ENCODE data around the gene PIGL. TPM values are rescaled to one million over a fixed set of nuclear protein-coding genes. Genes with fewer than 3 reads are reported as not detected.
"Not testable (repeated sequence)": the region's sequence is repeated elsewhere in the genome, so short reads cannot be mapped to it uniquely, and the experiment has no call there.

Gene PIGL
- total RNA-seq, 3 donors from 2014 or later = 54.6 to 76.2 (median 68.8) TPM

DNA sequence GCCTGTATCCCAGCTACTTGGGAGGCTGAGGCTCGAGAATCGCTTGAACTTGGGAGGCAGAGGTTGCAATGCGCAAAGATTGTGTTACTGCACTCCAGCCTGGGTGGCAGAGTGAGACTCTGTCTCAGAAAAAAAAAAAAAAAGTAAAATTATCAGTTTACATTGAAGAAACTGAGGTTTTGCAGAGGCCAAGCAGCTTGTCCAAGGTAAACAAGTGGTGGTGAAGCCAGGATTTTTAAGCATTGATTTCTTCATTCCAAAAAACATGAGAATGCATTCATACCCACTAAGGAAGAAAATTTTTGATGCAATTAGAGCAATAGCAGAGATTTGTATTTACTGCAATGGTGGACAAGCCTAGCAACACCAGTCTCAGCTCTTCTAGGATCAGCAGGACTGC is 83.5 kb downstream of the PIGL start:
- Histone ChIP-seq H3K4me1 (no peaks in the 10 kb centered on the region), H3K27ac (no peak overlapping the region), H3K4me3 (no peak overlapping the region), H3K27me3 (no peaks in the 10 kb centered on the region), H3K36me3 (no peaks in the 10 kb centered on the region), H3K9me3 (no peaks in the 10 kb centered on the region)
- intact Hi-C loops (cut with DNase I; ENCODE audit: low total_unique reads) = no loop called here
- TF ChIP-seq POLR2AphosphoS5 (IDR thresholded peaks at IDR 0.05) = no peak
- TF ChIP-seq, protein P1, sequence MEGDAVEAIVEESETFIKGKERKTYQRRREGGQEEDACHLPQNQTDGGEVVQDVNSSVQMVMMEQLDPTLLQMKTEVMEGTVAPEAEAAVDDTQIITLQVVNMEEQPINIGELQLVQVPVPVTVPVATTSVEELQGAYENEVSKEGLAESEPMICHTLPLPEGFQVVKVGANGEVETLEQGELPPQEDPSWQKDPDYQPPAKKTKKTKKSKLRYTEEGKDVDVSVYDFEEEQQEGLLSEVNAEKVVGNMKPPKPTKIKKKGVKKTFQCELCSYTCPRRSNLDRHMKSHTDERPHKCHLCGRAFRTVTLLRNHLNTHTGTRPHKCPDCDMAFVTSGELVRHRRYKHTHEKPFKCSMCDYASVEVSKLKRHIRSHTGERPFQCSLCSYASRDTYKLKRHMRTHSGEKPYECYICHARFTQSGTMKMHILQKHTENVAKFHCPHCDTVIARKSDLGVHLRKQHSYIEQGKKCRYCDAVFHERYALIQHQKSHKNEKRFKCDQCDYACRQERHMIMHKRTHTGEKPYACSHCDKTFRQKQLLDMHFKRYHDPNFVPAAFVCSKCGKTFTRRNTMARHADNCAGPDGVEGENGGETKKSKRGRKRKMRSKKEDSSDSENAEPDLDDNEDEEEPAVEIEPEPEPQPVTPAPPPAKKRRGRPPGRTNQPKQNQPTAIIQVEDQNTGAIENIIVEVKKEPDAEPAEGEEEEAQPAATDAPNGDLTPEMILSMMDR (IDR thresholded peaks at IDR 0.05) = no peak
- TF ChIP-seq POLR2A (IDR thresholded peaks at IDR 0.05) = no peak
- DNase-seq (ENCODE audit: low spot score in 2 of 2) = no peak

DNA sequence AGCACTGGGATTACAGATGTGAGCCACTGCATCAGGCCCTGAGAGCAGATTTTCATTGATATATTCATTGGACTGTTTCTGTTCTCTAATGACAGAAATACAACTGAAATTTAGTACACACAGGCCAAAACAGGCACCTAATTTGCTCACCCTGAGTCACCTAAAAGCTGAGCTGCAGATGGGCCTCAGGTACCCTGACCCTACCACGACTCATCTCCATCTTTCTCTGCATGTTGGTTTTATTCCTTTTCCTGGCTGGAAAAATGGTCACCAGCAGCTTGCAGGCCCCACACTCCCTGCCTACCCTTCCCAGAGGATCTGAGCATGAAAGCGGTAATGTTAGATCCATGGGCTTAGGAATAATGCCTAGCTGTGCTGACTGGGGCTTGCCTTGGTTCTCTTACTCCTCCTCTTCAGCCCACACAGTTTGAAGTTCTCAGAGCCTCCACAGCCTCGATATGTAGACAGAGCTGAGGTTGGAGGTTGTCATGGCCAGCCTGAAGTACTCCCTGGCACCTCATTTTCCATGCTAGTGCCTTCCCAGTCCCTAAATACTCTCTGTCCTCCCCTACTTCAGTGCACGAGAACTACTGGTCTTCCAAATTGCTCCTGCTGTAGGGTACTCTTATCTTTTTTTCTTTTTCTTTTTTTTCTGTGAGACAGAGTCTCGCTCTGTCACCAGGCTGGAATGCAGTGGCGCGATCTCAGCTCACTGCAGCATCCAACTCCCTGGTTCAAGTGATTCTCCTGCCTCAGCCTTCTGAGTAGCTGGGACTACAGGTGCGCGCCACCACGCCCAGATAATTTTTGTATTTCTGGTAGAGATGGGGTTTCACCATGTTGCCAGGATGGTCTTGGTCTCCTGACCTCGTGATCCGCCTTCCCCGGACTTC is 85.2 kb downstream of the PIGL start:
- TF ChIP-seq, protein P1 (IDR thresholded peaks at IDR 0.05) = no peak
- no peak for TF ChIP-seq POLR2A (IDR thresholded peaks at IDR 0.05)
- no peak for TF ChIP-seq POLR2AphosphoS5 (IDR thresholded peaks at IDR 0.05)
- no peaks in the 10 kb centered on the region for H3K27me3 ChIP-seq
- no peak overlapping the region for H3K4me3 ChIP-seq
- intact Hi-C loops (cut with DNase I; ENCODE audit: low total_unique reads) = no loop called here
- H3K9me3 ChIP-seq = no peaks in the 10 kb centered on the region
- no peaks in the 10 kb centered on the region for H3K4me1 ChIP-seq
- H3K27ac ChIP-seq = no peak overlapping the region
- H3K36me3 ChIP-seq = no peaks in the 10 kb centered on the region
- DNase-seq (ENCODE audit: low spot score in 2 of 2) = no peak

DNA sequence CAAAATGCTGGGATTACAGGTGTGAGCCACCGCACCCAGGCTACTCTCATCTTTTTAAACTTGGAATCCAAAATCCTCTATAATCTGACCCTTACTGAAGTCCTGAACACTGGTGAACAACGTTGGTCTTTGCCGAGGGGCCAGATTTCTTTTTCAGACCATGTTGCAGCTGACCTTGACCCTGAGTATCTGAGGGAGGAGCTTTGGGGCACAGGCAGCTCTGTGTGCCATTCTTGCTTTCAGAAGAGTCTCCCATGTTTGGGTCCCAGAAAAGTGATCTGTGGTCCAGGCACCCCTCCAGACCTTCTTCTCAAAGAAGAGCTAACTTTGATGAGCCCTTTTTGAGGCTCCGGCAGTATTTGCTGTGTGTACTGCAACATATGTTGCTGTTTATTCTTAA is 85.8 kb downstream of the PIGL start:
- no peak overlapping the region for H3K27ac ChIP-seq
- no peaks in the 10 kb centered on the region for H3K36me3 ChIP-seq
- intact Hi-C loops (cut with DNase I; ENCODE audit: low total_unique reads) = no loop called here
- TF ChIP-seq POLR2AphosphoS5 (IDR thresholded peaks at IDR 0.05) (no peak), POLR2A (IDR thresholded peaks at IDR 0.05) (no peak)
- TF ChIP-seq, protein P1 (IDR thresholded peaks at IDR 0.05) = no peak
- H3K9me3 ChIP-seq = no peaks in the 10 kb centered on the region
- H3K4me3 ChIP-seq = no peak overlapping the region
- no peak for DNase-seq (ENCODE audit: low spot score in 2 of 2)
- H3K4me1 ChIP-seq = no peaks in the 10 kb centered on the region
- no peaks in the 10 kb centered on the region for H3K27me3 ChIP-seq

DNA sequence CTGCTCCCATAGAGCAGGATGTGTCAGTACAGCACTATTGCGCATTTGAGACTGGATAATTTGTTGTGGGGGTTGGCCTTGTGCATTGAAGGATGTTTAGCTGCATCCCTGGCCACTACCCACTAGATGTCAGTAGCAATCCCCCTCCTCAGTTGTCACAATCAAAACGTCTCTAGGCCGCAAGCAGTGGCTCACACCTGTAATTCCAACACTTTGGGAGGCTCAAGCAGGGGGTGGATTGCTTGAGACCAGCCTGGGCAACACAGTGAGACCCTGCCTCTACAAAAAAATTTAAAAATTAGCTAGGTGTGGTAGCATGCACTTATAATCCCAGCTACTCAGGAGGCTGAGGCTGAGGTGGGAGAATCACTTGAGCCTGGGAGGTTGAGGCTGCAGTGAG is 87.8 kb downstream of the PIGL start:
- Histone ChIP-seq H3K27ac (no peak overlapping the region), H3K27me3 (no peaks in the 10 kb centered on the region), H3K9me3 (no peaks in the 10 kb centered on the region), H3K4me1 (no peaks in the 10 kb centered on the region), H3K36me3 (no peaks in the 10 kb centered on the region), H3K4me3 (no peak overlapping the region)
- TF ChIP-seq POLR2A (IDR thresholded peaks at IDR 0.05) (no peak), POLR2AphosphoS5 (IDR thresholded peaks at IDR 0.05) (no peak)
- TF ChIP-seq, protein P1 (IDR thresholded peaks at IDR 0.05) = no peak
- DNase-seq (ENCODE audit: low spot score in 2 of 2) = no peak
- intact Hi-C loops (cut with DNase I; ENCODE audit: low total_unique reads) = no loop called here

DNA sequence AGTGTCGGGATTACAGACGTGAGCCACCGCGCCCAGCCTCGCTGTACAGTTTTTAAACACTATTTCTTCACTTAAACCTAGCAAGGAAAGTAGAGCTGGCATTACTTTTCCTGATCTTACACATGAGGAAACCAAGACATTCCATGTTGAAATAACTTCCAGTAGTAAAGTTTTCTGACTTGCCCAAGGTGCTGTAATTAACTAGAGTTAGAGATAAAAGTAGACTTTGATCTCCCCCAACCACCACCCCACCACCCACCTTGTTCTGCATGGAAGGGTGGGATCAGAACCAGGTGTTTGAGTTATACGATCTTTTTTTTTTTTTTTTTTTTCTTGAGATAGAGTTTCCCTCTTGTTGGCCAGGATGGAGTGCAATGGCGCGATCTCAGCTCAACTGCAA is 89.2 kb downstream of the PIGL start:
- Histone ChIP-seq H3K27me3 (no peaks in the 10 kb centered on the region), H3K36me3 (no peaks in the 10 kb centered on the region), H3K4me3 (no peak overlapping the region), H3K27ac (no peak overlapping the region), H3K9me3 (no peaks in the 10 kb centered on the region), H3K4me1 (no peaks in the 10 kb centered on the region)
- intact Hi-C loops (cut with DNase I; ENCODE audit: low total_unique reads) = no loop called here
- TF ChIP-seq, protein P1 (IDR thresholded peaks at IDR 0.05) = no peak
- TF ChIP-seq POLR2AphosphoS5 (IDR thresholded peaks at IDR 0.05) = no peak
- no peak for TF ChIP-seq POLR2A (IDR thresholded peaks at IDR 0.05)
- DNase-seq (ENCODE audit: low spot score in 2 of 2) = no peak

DNA sequence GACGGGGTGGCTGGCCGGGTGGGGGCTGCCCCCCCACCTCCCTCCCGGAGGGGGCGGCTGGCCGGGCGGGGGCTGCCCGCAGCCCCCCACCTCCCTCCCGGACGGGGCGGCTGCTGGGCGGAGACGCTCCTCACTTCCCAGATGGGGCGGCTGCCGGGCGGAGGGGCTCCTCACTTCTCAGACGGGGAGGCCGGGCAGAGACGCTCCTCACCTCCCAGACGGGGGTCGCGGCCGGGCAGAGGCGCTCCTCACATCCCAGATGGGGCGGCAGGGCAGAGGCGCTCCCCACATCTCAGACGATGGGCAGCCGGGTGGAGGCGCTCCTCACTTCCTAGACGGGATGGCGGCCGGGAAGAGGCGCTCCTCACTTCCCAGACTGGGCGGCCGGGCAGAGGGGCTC is 95.1 kb downstream of the PIGL start:
- H3K27me3 ChIP-seq; H3K27ac ChIP-seq; H3K4me1 ChIP-seq; H3K36me3 ChIP-seq; H3K9me3 ChIP-seq; H3K4me3 ChIP-seq; intact Hi-C loops (cut with DNase I; ENCODE audit: low total_unique reads); DNase-seq (ENCODE audit: low spot score in 2 of 2): not testable (repeated sequence)

Measured in breast epithelium (tissue), 4 donors.